NCI-H1092 treated with DMSO at 0.1 percent for 48 hours (cell line): ENCODE data around the gene ATF7IP2.
A peak's percentile ranks its signal among the peaks of the same experiment; 100 is the strongest.

ENCODE experiments used
- DNase-seq: peaks from one replicate; lab custom pipeline; 2025; lab: John Stamatoyannopoulos, UW

ATF7IP2 gene

GRCh38 chr16:10511829-10512228 is 126.0 kb downstream of the ATF7IP2 start:
- DNase-seq = no peak

DNA sequence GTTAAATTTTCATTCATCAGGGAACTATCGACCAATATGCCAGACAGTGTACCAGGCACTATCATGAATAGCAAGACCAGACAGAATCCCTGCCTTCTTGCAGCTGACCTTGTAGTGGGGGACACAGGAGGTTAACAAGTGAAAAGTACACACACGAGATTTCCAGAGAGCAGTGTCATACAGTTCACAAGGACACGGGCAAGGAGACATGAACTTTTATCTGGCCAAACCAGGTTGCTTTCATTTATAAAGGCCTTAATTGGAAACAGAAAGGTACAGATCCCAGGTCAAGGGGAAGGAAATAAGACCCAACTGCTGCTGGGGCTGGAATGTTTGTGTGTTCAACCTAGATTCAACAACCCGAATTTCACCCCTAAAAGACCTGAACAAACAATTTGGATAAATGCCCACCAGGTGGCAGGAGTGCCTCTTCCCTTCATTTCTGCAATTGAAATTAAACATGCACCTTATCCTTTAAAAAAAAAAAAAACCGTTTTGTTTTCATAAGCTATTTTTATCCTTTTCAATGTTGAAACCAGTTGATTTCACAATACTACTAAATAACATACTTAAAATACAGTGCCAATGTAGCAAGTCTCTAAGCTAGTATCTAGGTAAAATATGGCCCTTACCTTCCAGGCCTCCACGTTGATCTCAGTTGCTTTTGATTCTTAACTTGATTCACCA is 128.7 kb downstream of the ATF7IP2 start:
- peak; percentile 41 for DNase-seq

DNA sequence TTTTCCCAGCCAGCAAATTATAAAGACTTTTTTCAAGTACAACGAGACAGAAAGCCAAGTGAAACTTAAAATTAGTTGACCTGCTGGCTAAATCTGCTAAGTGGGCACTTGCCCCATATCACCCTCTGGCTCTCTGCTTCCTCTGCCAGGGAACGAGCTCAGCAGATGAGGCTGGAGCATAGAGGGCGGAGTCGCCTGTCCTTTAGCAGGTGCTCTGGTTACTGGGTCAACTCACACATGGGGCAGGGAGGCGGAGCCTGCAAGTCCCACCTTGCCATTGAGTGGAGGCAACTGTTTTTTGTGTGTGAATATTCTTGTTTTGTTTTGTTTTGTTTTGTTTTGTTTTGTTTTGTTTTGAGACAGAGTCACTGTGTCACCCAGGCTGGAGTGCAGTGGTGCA is 132.0 kb downstream of the ATF7IP2 start:
- no peak for DNase-seq

DNA sequence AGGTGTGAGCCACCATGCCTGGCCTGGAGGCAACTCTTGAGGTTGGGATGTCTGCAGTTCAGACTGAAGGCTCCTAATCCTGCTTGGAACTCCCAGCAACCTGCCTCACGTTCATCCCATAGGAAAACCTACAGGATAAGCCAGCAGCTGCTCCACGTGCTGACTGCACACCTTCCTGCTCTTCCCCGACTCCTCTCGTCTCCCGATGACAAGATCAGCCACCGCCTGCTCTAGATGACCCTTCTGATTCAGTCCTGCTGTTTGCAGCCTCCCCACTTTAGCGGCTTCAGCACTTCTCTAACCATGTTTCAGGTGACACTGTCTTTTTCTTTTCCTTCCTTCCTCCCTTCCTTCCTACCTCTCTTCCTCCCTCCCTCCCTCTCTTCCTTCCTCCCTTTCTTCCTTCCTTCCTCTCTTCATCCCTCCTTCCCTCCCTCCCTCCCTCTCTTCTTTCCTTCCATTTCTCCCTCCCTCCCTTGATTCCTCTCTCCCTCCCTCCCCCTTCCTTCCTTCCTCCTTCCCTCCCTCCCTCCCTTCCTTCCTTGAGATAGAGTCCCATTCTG is 132.7 kb downstream of the ATF7IP2 start:
- DNase-seq = no peak

- no peak for DNase-seq
Observed at GRCh38 chr16:10519297-10519696, 133.4 kb downstream of the ATF7IP2 start.

DNA sequence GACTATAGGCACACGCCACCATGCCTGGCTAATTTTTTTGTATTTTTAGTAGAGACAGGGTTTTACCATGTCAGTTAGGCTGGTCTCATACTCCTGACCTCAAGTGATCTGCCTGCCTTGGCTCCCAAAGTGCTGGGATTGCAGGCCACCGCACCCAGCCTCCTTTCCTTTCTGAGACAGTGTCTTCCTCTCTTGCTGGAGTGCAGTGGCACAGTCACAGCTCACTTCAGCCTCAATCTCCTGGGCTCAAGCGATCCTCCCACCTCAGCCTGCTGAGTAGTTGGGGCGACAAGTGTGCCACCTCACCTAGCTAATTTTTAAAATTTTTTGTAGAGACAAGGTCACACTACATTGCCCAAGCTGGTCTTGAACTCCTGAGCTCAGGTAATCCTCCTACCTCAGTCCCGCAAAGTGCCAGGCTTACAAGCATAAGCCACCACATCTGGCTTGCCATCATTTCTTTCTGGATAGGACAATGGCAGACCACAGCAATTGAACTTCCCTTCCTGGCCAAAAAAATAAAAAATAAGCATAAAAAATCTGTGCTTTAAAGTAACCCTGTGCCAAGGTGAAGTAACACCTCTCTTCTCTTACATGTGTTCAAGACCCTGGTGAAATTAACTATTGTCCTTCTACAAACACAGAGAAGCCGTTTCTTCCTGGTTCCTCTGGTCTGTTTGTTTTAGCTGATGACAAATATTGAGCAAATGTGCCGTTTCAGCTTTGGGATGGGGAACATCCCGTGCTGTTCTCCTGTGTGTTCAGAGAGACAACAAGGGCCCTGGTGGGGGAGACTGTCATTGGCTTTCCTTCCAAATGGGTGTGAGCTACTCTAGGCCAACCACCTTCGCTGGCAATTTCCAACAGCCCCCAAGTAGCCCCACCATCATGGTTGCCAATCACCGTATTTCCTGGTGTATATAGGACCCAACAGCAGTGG is 134.3 kb downstream of the ATF7IP2 start:
- DNase-seq = no peak

DNA sequence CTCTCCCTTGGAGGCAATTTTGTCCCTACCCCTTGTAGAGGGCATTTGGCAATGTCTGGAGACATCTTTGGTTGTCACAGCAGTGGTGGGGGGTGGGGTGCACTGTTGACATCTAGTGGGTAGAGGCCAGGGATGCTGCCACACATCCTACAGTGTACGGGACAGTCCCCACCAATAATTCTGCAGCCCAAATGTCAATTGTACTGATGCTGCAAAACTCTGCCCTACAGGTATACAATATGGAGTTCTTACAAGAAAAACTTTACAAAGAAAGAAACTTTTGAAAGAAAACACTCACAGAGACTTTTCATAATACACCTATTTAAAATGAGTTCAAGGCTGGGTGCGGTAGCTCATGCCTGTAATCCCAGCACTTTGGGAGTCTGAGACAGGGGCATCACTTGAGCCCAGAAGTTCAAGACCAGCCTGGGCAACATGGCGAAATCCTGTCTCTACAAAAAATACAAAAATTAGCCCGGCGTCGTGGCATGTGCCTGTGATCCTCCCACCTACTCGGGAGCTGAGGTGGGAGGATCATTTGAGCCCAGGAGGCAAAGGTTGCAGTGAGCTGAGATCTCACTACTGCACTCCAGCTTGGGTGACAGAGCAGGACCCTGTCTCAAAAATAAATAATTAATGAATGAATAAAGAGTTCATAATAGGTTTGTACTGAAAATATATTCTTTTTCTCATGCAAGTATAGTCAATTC is 135.2 kb downstream of the ATF7IP2 start:
- DNase-seq = no peak

DNA sequence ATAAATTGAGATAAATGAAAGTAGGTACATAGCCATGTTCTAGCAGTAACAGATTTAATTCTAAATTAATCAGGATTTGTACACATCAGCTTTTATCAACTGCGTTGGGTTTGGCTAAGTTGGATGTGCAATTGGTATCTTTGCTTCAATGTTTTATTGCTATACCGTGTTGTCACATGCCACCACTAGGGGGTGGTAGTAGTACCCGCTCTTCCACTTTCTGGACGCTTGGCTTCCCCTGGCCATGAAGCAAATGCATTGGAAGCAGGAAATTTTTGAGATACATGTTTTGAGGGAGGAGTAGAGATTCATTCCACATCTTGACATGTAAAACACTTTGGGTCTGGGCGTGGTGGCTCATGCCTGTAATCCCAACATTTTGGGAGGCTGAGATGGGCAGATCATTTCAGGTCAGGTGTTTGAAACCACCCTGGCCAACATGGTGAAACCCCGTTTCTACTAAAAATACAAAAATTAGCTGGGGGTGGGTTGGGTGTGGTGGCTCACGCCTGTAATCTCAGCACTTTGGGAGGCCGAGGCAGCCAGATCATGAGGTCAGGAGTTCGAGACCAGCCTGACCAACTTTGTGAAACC is 135.9 kb downstream of the ATF7IP2 start:
- peak; percentile 47 for DNase-seq

DNA sequence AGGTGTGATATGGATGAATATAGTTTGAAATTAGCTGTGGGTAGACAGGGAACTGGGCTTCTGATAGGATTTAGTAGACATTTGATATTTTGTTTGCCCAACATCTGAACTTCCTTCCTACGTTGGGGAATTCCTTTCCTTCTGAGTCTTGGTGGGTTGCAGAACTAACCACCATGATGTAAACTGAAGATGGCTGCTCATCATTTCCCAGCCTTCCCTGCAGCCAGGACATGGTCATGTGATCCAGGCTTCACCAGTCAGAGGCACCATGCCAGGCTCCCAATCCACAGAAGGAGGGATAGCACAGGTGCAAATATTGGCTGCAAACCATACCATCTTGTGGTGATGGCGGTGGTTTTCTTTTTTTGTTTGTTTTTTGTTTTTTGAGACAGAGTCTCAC is 137.1 kb downstream of the ATF7IP2 start:
- no peak for DNase-seq

DNA sequence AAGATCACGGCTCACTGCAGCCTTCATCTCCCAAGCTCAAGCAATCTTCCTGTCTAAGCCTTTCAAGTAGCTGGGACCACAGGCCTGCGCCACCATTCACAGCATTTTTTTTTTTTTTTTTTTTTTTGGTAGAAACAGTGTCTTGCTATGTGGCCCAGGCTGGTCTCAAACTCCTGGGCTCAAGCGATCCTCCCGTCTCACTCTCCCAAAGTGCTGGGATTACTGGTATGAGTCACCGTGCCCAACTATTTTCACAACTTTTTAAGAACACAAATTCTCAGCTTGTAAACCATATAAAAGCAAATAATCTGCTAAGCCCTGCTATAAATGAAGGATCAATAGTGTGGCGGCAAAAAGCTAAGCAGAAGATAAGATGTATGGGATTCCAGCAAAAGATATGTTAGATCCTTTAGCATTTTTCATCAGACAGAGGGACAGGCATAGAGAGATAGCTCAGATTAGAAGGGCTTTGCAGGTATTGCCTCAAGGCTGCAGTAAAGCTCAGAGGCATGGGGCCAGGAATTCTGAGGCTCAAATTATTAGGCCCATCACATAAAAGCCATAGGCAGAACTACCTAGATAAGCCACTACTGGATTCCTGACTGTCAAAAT is 139.5 kb downstream of the ATF7IP2 start:
- DNase-seq = no peak

DNA sequence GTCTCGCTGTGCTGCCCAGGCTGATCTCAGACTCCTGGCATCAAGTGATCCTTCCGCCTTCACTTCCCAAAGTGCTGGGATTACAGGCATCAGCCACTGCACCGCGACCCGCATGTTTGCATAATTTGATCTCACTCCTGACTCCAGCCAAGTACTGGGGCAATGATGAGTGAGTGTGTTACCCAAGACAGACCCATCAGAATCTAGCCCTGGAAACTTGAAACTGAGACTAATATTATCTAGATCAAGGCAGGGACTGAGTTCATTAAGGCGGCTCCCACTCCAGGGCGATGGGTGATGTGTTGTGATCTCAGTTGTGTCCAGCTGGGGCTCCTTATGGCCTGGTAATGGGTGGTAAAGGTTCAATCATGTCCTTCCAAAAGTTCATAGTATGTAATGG is 141.1 kb downstream of the ATF7IP2 start:
- DNase-seq = no peak

- DNase-seq = no peak
Observed at GRCh38 chr16:10528635-10529034, 142.8 kb downstream of the ATF7IP2 start.

- no peak for DNase-seq
Observed at GRCh38 chr16:10529895-10530669, 144.2 kb downstream of the ATF7IP2 start.

GRCh38 chr16:10530685-10531084 is 144.8 kb downstream of the ATF7IP2 start:
- no peak for DNase-seq

GRCh38 chr16:10531582-10531981 is 145.7 kb downstream of the ATF7IP2 start:
- no peak for DNase-seq
